Measurements from ENCODE around the gene PAX2.

Gene PAX2

GRCh38 chr10:100819424-100819823, 74.0 kb downstream of the PAX2 start:
- TF ChIP-seq CTCF (conservative IDR thresholded peaks at IDR 0.05; ENCODE audit: low read depth, low read length), result no peak
- DNase-seq (ENCODE audit: low read depth), result no peak

GRCh38 chr10:100823194-100823593, 77.8 kb downstream of the PAX2 start:
- no peak for DNase-seq (ENCODE audit: low read depth)
- no peak overlapping the region for H3K4me3 ChIP-seq (ENCODE audit: low read length)
- no peak for TF ChIP-seq CTCF (conservative IDR thresholded peaks at IDR 0.05; ENCODE audit: low read depth, low read length)

More at GRCh38 chr10:100819424-100819823, 74.0 kb downstream of the PAX2 start:
- no peak overlapping the region for H3K4me3 ChIP-seq (ENCODE audit: low read length)

GRCh38 chr10:100824886-100825285, 79.5 kb downstream of the PAX2 start:
- TF ChIP-seq CTCF (conservative IDR thresholded peaks at IDR 0.05; ENCODE audit: low read depth, low read length), result no peak
- DNase-seq (ENCODE audit: low read depth), result no peak
- H3K4me3 ChIP-seq (ENCODE audit: low read length), result no peak overlapping the region

GRCh38 chr10:100825325-100825875, 80.0 kb downstream of the PAX2 start:
- H3K4me3 ChIP-seq (ENCODE audit: low read length), result no peak overlapping the region
- TF ChIP-seq CTCF (conservative IDR thresholded peaks at IDR 0.05; ENCODE audit: low read depth, low read length), result no peak
- no peak for DNase-seq (ENCODE audit: low read depth)

- DNase-seq (ENCODE audit: low read depth), result no peak
- TF ChIP-seq CTCF (conservative IDR thresholded peaks at IDR 0.05; ENCODE audit: low read depth, low read length), result no peak
- H3K4me3 ChIP-seq (ENCODE audit: low read length), result no peak overlapping the region
These were observed 80.8 kb downstream of the PAX2 start for GRCh38 chr10:100826031-100826651.

- H3K4me3 ChIP-seq (ENCODE audit: low read length), result no peak overlapping the region
- no peak for DNase-seq (ENCODE audit: low read depth)
- no peak for TF ChIP-seq CTCF (conservative IDR thresholded peaks at IDR 0.05; ENCODE audit: low read depth, low read length)
These were observed 81.2 kb downstream of the PAX2 start for GRCh38 chr10:100826661-100826982.

Data from retinal pigment epithelial cell (primary cell).